ENCODE measurements around the gene CHGA. TPM values are rescaled to one million over a fixed set of nuclear protein-coding genes. Genes with fewer than 3 reads are reported as not detected.

The CHGA gene
- total and polyA plus RNA-seq, 10 of the 15 experiments (the other 5 are each of a cell fraction or from before 2014, with no cell fraction given) = 0.11 to 0.23 TPM; not detected in 8

DNA sequence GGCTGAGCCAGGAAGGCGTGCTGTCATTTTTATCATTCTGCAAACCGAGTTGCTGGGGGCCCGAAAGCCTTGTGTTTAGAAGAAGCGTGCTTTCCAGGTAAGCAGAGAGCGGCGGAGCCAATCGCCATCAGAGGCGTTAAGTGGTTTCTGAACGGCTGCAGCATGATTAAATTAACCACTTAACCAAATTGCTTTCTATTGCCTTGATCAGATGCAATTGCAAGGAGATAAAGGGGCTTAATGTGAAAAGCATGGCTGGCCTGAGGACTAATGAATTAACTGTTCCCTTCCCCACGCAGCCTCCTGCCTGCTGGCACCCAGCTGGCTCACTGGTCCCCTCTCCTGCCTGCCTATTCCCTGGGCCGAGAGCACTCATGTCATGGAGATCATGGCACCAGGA, 36.6 kb upstream of the CHGA start:
- CTCF ChIA-PET = interaction anchor here (0.6 kb wide), 1 partner anchor 156 kb away, joined by 3 read pairs; no protein-coding TSS in a partner anchor
- in situ Hi-C loops (cut with MboI) = no loop called here

DNA sequence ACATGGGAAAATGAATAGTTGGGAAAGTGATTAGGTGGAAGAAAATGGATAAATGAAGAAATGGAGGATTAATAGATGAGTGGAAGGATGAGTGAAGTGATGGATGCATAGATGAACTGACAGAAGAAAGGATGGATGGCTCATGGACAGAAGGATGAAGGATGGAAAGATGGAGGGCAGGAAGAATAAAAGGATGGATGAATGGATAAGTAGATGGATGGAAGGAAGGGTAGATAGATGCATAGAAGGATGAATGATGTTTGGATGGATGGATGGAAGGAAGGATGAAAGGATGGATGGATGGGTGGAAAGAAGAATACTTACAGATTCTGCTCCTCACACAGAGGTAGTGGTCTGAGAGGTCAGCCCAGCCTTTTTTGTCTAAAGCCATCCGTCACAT, 35.8 kb upstream of the CHGA start:
- ChIA-PET POLR2A (no interaction called here), CTCF (no interaction called here), RAD21 (ENCODE audit: unreplicated experiment) (no interaction called here), SMC1A (ENCODE audit: uncharacterized antibody, unreplicated experiment) (no interaction called here)
- no peak overlapping the region for H3K27ac ChIP-seq (ENCODE audit: control insufficient read depth, insufficient read depth)
- no peak overlapping the region for H3K9ac ChIP-seq (ENCODE audit: control insufficient read depth, insufficient read depth, low read length)
- no peaks in the 10 kb centered on the region; the same call in 2 of the 3 replicates for H3K9me3 ChIP-seq (replicated peaks; ENCODE audit: control insufficient read depth, insufficient read depth, low read length)
- H3K27me3 ChIP-seq (replicated peaks in 1 of 2; ENCODE audit: control insufficient read depth in 2 of 2, insufficient read depth in 2 of 2, low read length in 1 of 2) = no peaks in the 10 kb centered on the region; a peak in 3 of 4 replicates
- H3K4me2 ChIP-seq (ENCODE audit: control insufficient read depth, insufficient read depth) = no peak overlapping the region
- H3K79me2 ChIP-seq (ENCODE audit: control insufficient read depth, insufficient read depth, low read length) = no peaks in the 10 kb centered on the region
- H3K4me1 ChIP-seq (ENCODE audit: control insufficient read depth, insufficient read depth, low read length) = no peaks in the 10 kb centered on the region
- FAIRE-seq (no peak), ATAC-seq (no peak), DNase-seq (ENCODE audit: low read depth, low spot score) (no peak)
- no peaks in the 10 kb centered on the region for H3K36me3 ChIP-seq (ENCODE audit: control insufficient read depth in 2 of 2, insufficient read depth in 2 of 2, low read length in 1 of 2)
- no peaks in the 10 kb centered on the region for H4K20me1 ChIP-seq (ENCODE audit: control insufficient read depth, insufficient read depth)
- H3K4me3 ChIP-seq = no peak overlapping the region
- 81% methylated on average over 1 of the region's 1 CpG for WGBS (ENCODE audit: insufficient coverage, insufficient replicate concordance, low lambda C conversion rate, missing lambda C conversion rate)
- intact Hi-C loops (cut with micrococcal nuclease; ENCODE audit: unreplicated experiment) = no loop called here
- in situ Hi-C loops (cut with MboI) = no loop called here
- BruUV-seq (replicated peaks) = no TSS peak
- no peak overlapping the region for H2AFZ ChIP-seq (ENCODE audit: control insufficient read depth, low read depth, low read length)
- TF ChIP-seq, protein P1, sequence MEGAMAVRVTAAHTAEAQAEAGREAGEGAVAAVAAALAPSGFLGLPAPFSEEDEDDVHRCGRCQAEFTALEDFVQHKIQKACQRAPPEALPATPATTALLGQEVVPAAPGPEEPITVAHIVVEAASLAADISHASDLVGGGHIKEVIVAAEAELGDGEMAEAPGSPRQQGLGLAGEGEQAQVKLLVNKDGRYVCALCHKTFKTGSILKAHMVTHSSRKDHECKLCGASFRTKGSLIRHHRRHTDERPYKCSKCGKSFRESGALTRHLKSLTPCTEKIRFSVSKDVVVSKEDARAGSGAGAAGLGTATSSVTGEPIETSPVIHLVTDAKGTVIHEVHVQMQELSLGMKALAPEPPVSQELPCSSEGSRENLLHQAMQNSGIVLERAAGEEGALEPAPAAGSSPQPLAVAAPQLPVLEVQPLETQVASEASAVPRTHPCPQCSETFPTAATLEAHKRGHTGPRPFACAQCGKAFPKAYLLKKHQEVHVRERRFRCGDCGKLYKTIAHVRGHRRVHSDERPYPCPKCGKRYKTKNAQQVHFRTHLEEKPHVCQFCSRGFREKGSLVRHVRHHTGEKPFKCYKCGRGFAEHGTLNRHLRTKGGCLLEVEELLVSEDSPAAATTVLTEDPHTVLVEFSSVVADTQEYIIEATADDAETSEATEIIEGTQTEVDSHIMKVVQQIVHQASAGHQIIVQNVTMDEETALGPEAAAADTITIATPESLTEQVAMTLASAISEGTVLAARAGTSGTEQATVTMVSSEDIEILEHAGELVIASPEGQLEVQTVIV (IDR thresholded peaks at IDR 0.05; ENCODE audit: borderline replicate concordance, partially characterized antibody) = no peak
- TF ChIP-seq SPI1 (IDR thresholded peaks at IDR 0.05; ENCODE audit: borderline replicate concordance, insufficient read depth, low read depth, low read length) (no peak), RB1 (IDR thresholded peaks at IDR 0.05; ENCODE audit: borderline replicate concordance) (no peak), SUZ12 (IDR thresholded peaks at IDR 0.05; ENCODE audit: unreplicated experiment) (no peak), BACH1 (IDR thresholded peaks at IDR 0.05; ENCODE audit: borderline replicate concordance) (no peak)
- TF ChIP-seq, protein P2, sequence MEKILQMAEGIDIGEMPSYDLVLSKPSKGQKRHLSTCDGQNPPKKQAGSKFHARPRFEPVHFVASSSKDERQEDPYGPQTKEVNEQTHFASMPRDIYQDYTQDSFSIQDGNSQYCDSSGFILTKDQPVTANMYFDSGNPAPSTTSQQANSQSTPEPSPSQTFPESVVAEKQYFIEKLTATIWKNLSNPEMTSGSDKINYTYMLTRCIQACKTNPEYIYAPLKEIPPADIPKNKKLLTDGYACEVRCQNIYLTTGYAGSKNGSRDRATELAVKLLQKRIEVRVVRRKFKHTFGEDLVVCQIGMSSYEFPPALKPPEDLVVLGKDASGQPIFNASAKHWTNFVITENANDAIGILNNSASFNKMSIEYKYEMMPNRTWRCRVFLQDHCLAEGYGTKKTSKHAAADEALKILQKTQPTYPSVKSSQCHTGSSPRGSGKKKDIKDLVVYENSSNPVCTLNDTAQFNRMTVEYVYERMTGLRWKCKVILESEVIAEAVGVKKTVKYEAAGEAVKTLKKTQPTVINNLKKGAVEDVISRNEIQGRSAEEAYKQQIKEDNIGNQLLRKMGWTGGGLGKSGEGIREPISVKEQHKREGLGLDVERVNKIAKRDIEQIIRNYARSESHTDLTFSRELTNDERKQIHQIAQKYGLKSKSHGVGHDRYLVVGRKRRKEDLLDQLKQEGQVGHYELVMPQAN (conservative IDR thresholded peaks at IDR 0.05) = no peak

More for the DNA sequence above, 36.6 kb upstream of the CHGA start:
- H3K27ac ChIP-seq (ENCODE audit: control insufficient read depth, insufficient read depth) = no peak overlapping the region
- no peaks in the 10 kb centered on the region for H4K20me1 ChIP-seq (ENCODE audit: control insufficient read depth, insufficient read depth)
- SMC1A ChIA-PET (ENCODE audit: uncharacterized antibody, unreplicated experiment) = no interaction called here
- H3K27me3 ChIP-seq (replicated peaks in 1 of 2; ENCODE audit: control insufficient read depth in 2 of 2, insufficient read depth in 2 of 2, low read length in 1 of 2) = no peaks in the 10 kb centered on the region; a peak in 3 of 4 replicates
- H3K9me3 ChIP-seq (replicated peaks; ENCODE audit: control insufficient read depth, insufficient read depth, low read length) = no peaks in the 10 kb centered on the region
- POLR2A ChIA-PET = no interaction called here
- BruUV-seq (replicated peaks) = no TSS peak
- H2AFZ ChIP-seq (ENCODE audit: control insufficient read depth, low read depth, low read length) = no peak overlapping the region
- ATAC-seq (no peak), DNase-seq (ENCODE audit: low read depth, low spot score) (no peak), FAIRE-seq (no peak)
- WGBS (ENCODE audit: insufficient coverage, insufficient replicate concordance, low lambda C conversion rate, missing lambda C conversion rate) = 41% methylated on average over 11 of the region's 11 CpGs
- H3K9ac ChIP-seq (ENCODE audit: control insufficient read depth, insufficient read depth, low read length) = no peak overlapping the region
- RAD21 ChIA-PET (ENCODE audit: unreplicated experiment) = no interaction called here
- H3K4me1 ChIP-seq (ENCODE audit: control insufficient read depth, insufficient read depth, low read length) = no peaks in the 10 kb centered on the region
- intact Hi-C loops (cut with micrococcal nuclease; ENCODE audit: unreplicated experiment) = no loop called here
- no peaks in the 10 kb centered on the region for H3K36me3 ChIP-seq (ENCODE audit: control insufficient read depth in 2 of 2, insufficient read depth in 2 of 2, low read length in 1 of 2)
- H3K79me2 ChIP-seq (ENCODE audit: control insufficient read depth, insufficient read depth, low read length) = no peaks in the 10 kb centered on the region
- TF ChIP-seq ZNF217 (IDR thresholded peaks at IDR 0.05) = no peak
- TF ChIP-seq MYC (IDR thresholded peaks at IDR 0.05; ENCODE audit: insufficient read depth, insufficient read length, insufficient replicate concordance, low read length, severe bottlenecking) = no peak
- TF ChIP-seq CHD2 (IDR thresholded peaks at IDR 0.05; ENCODE audit: borderline replicate concordance, low read depth, low read length) = no peak
- no peak for TF ChIP-seq STAT3 (IDR thresholded peaks at IDR 0.05; ENCODE audit: low read depth, low read length)
- TF ChIP-seq, protein P3, sequence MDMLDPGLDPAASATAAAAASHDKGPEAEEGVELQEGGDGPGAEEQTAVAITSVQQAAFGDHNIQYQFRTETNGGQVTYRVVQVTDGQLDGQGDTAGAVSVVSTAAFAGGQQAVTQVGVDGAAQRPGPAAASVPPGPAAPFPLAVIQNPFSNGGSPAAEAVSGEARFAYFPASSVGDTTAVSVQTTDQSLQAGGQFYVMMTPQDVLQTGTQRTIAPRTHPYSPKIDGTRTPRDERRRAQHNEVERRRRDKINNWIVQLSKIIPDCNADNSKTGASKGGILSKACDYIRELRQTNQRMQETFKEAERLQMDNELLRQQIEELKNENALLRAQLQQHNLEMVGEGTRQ (IDR thresholded peaks at IDR 0.05; ENCODE audit: borderline replicate concordance, low read depth, low read length) = no peak
- TF ChIP-seq SMAD5 (IDR thresholded peaks at IDR 0.05; ENCODE audit: low read depth) = no peak
- TF ChIP-seq ZZZ3 (IDR thresholded peaks at IDR 0.05; ENCODE audit: control insufficient read depth, insufficient read length, low read depth) = no peak
- no peak for TF ChIP-seq FOS (IDR thresholded peaks at IDR 0.05; ENCODE audit: borderline replicate concordance, extremely low read depth, insufficient read length)
- TF ChIP-seq SRF (IDR thresholded peaks at IDR 0.05; ENCODE audit: low read depth in 2 of 2, low read length in 2 of 2) = no peak
- no peak for TF ChIP-seq SUZ12 (IDR thresholded peaks at IDR 0.05; ENCODE audit: unreplicated experiment)
- TF ChIP-seq JUND (IDR thresholded peaks at IDR 0.05; ENCODE audit: low read depth, low read length) = no peak
- TF ChIP-seq, protein P4, sequence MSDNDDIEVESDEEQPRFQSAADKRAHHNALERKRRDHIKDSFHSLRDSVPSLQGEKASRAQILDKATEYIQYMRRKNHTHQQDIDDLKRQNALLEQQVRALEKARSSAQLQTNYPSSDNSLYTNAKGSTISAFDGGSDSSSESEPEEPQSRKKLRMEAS (IDR thresholded peaks at IDR 0.05; ENCODE audit: low read depth, low read length) = no peak
- H3K4me2 ChIP-seq (ENCODE audit: control insufficient read depth, insufficient read depth) = no peak overlapping the region
- no peak overlapping the region for H3K4me3 ChIP-seq

Measured in GM12878 (cell line).